HCT116 (cell line): ENCODE measurements around the gene TEKTIP1.
A peak's percentile ranks its signal among the peaks of the same experiment; 100 is the strongest.

Experiments
- EZH2 ChIP-seq: fragments of 200-600 bp; sonication (generic); IDR thresholded peaks from 2 replicates; pipeline ENCODE4 v1.6.1; 2017; ENCODE audit warnings: antibody characterized with exemption, mixed run types
- EZH2phosphoT487 ChIP-seq: fragments of 200-600 bp; IDR thresholded peaks from 2 replicates; pipeline ENCODE4 v1.6.1; 2018; ENCODE audit warnings: antibody characterized with exemption, borderline replicate concordance
- JUND ChIP-seq: IDR thresholded peaks from 2 replicates; pipeline ENCODE4 v1.6.1; 2012
- POLR2AphosphoS5 ChIP-seq: IDR thresholded peaks from 2 replicates; pipeline ENCODE4 v1.6.1; 2011; ENCODE audit warnings: mild to moderate bottlenecking, low read depth, low read length, moderate library complexity
- RAD21 ChIP-seq: IDR thresholded peaks from 2 replicates; pipeline ENCODE4 v1.6.1; 2012; ENCODE audit warnings: low read depth, mild to moderate bottlenecking
- SP1 ChIP-seq: IDR thresholded peaks from 2 replicates; pipeline ENCODE4 v1.6.1; 2012; ENCODE audit warnings: low read depth
- ZFX ChIP-seq: fragments of 450-650 bp; IDR thresholded peaks from 2 replicates; pipeline ENCODE4 v1.6.1; 2017
- ZNF274 ChIP-seq: fragments of 200-500 bp; sonication (Bioruptor generic); IDR thresholded peaks from 2 replicates; pipeline ENCODE4 v1.6.1; 2014; ENCODE audit warnings: mild to moderate bottlenecking, low read depth, low read length, inconsistent platforms
- TF ChIP-seq, protein P1 (sequence below): IDR thresholded peaks from 2 replicates; pipeline ENCODE4 v1.6.1; 2012
- TF ChIP-seq, protein P2 (sequence below), 3 experiments: fragments of 200-600 bp in 1 of 3; sonication (generic) in 1 of 3; IDR thresholded peaks in 2 of 3; conservative IDR thresholded peaks in 1 of 3; 2 replicates each; pipeline ENCODE4 v1.5.1; 2012 to 2017; ENCODE audit warnings: low read depth in 2 of 3, low read length in 2 of 3, antibody characterized with exemption in 1 of 3, borderline replicate concordance in 1 of 3, control low read depth in 1 of 3, mild to moderate bottlenecking in 1 of 3, mixed read lengths in 1 of 3, mixed run types in 1 of 3, moderate library complexity in 1 of 3; ENCODE audit not compliant: insufficient read depth in 1 of 3
- TF ChIP-seq, protein P3 (sequence below): IDR thresholded peaks from 2 replicates; pipeline ENCODE4 v1.6.1; 2012; ENCODE audit warnings: low read depth

DNA sequence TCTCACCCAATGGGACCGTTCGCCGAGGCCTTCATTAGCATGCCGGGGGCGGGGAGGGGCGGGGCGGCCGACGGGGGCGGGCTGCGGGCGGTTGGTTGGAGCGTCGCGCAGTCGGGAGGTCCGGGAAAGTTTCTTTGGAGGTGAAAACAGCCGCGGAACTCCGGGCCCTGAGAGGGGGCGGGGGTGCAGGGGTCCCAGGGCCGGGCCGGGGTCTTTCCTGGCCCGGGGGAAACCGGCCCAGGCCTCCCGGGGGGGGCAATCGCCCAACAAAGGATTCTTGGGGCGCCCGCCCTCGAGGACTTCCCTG, 33.8 kb downstream of the TEKTIP1 start, which contains the start of gene HMG20B:
- TF ChIP-seq EZH2 (no peak), EZH2phosphoT487 (no peak), ZFX (no peak), POLR2AphosphoS5 (peak; percentile 60; the same call in 1 of the 2 replicates), SP1 (no peak), JUND (no peak), RAD21 (no peak), ZNF274 (no peak)
- TF ChIP-seq, protein P1, sequence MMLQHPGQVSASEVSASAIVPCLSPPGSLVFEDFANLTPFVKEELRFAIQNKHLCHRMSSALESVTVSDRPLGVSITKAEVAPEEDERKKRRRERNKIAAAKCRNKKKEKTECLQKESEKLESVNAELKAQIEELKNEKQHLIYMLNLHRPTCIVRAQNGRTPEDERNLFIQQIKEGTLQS: no peak
- TF ChIP-seq, protein P2, sequence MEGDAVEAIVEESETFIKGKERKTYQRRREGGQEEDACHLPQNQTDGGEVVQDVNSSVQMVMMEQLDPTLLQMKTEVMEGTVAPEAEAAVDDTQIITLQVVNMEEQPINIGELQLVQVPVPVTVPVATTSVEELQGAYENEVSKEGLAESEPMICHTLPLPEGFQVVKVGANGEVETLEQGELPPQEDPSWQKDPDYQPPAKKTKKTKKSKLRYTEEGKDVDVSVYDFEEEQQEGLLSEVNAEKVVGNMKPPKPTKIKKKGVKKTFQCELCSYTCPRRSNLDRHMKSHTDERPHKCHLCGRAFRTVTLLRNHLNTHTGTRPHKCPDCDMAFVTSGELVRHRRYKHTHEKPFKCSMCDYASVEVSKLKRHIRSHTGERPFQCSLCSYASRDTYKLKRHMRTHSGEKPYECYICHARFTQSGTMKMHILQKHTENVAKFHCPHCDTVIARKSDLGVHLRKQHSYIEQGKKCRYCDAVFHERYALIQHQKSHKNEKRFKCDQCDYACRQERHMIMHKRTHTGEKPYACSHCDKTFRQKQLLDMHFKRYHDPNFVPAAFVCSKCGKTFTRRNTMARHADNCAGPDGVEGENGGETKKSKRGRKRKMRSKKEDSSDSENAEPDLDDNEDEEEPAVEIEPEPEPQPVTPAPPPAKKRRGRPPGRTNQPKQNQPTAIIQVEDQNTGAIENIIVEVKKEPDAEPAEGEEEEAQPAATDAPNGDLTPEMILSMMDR (IDR thresholded peaks at IDR 0.05 in 2 of 3, conservative IDR thresholded peaks at IDR 0.05 in 1 of 3; ENCODE audit: borderline replicate concordance in 1 of 3, insufficient read depth in 1 of 3, low read depth in 2 of 3, low read length in 2 of 3): no peak
- TF ChIP-seq, protein P3, sequence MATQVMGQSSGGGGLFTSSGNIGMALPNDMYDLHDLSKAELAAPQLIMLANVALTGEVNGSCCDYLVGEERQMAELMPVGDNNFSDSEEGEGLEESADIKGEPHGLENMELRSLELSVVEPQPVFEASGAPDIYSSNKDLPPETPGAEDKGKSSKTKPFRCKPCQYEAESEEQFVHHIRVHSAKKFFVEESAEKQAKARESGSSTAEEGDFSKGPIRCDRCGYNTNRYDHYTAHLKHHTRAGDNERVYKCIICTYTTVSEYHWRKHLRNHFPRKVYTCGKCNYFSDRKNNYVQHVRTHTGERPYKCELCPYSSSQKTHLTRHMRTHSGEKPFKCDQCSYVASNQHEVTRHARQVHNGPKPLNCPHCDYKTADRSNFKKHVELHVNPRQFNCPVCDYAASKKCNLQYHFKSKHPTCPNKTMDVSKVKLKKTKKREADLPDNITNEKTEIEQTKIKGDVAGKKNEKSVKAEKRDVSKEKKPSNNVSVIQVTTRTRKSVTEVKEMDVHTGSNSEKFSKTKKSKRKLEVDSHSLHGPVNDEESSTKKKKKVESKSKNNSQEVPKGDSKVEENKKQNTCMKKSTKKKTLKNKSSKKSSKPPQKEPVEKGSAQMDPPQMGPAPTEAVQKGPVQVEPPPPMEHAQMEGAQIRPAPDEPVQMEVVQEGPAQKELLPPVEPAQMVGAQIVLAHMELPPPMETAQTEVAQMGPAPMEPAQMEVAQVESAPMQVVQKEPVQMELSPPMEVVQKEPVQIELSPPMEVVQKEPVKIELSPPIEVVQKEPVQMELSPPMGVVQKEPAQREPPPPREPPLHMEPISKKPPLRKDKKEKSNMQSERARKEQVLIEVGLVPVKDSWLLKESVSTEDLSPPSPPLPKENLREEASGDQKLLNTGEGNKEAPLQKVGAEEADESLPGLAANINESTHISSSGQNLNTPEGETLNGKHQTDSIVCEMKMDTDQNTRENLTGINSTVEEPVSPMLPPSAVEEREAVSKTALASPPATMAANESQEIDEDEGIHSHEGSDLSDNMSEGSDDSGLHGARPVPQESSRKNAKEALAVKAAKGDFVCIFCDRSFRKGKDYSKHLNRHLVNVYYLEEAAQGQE: no peak
